Activated naive CD4-positive, alpha-beta T cell treated with anti-CD3 and anti-CD28 coated beads, Interleukin-2, amount 50 U/mL, for 72 hours (primary cell): ENCODE data around the gene CCDC188. TPM values are rescaled to one million over a fixed set of nuclear protein-coding genes. Genes with fewer than 3 reads are reported as not detected.

Experiments used
- ATAC-seq, 2 donors: fragments of 150-1000 bp; cut with Tn5 transposase; 2 replicates each; pipeline ENCODE4 v1.10.0; 2021; ENCODE audit warnings: mild to moderate bottlenecking in 2 of 2, moderate library complexity in 2 of 2
- DNase-seq, 2 donors: peaks; one replicate each; pipeline ENCODE4 v3.0.0; 2021 to 2022; ENCODE audit warnings: low spot score in 2 of 2
- H3K27ac Mint-ChIP-seq, 2 donors: one replicate each; pipeline ENCODE4 v1.8.0; 2022; ENCODE audit warnings: mild to moderate bottlenecking in 2 of 2, mixed read lengths in 2 of 2
- H3K36me3 Mint-ChIP-seq, 2 donors: one replicate each; pipeline ENCODE4 v1.8.0; 2022; ENCODE audit warnings: mixed read lengths in 2 of 2
- H3K9me3 Mint-ChIP-seq, 2 donors: one replicate each; pipeline ENCODE4 v1.8.0; 2022; ENCODE audit warnings: mixed read lengths in 2 of 2
- total RNA-seq, 2 donors: library from RNA; stranded (reverse); gene quantifications; one replicate each; pipeline ENCODE4 v1.2.3, GENCODE V29; 2022

Gene CCDC188
- total RNA-seq, 2 donors from 2014 or later = not detected

GRCh38 chr22:20124083-20124787 lies 26.6 kb downstream of the CCDC188 start:
- H3K9me3 Mint-ChIP-seq = no peaks in the 10 kb centered on the region
- ATAC-seq (no peak), DNase-seq (no peak)
- peaks cover 16 to 23% of the 10 kb centered on the region in 2 donors for H3K36me3 Mint-ChIP-seq
- peak overlapping the region in 1 of 2 donors; percentile 87 for H3K27ac Mint-ChIP-seq

- DNase-seq = no peak
- Mint-ChIP-seq H3K27ac (no peak overlapping the region), H3K36me3 (peaks cover 23 to 29% of the 10 kb centered on the region in 2 donors), H3K9me3 (no peaks in the 10 kb centered on the region)
- no peak for ATAC-seq
Observed at GRCh38 chr22:20123366-20124082, 27.3 kb downstream of the CCDC188 start.

- DNase-seq (no peak), ATAC-seq (no peak)
- H3K27ac Mint-ChIP-seq = peak overlapping the region; percentile 65 to 81
- H3K9me3 Mint-ChIP-seq = no peaks in the 10 kb centered on the region
- H3K36me3 Mint-ChIP-seq = peaks cover 30 to 37% of the 10 kb centered on the region in 2 donors
Observed at GRCh38 chr22:20121856-20122415, 28.9 kb downstream of the CCDC188 start.

- DNase-seq (no peak), ATAC-seq (no peak)
- H3K27ac Mint-ChIP-seq = peak overlapping the region; percentile 92 to 93
- no peaks in the 10 kb centered on the region for H3K9me3 Mint-ChIP-seq
- peaks cover 46 to 53% of the 10 kb centered on the region in 2 donors for H3K36me3 Mint-ChIP-seq
Observed at GRCh38 chr22:20118300-20119020, 32.4 kb downstream of the CCDC188 start.

GRCh38 chr22:20117633-20118299 lies 33.1 kb downstream of the CCDC188 start:
- ATAC-seq (peak; percentile 32 to 69), DNase-seq (peak; percentile 67 to 87)
- H3K9me3 Mint-ChIP-seq = no peaks in the 10 kb centered on the region
- H3K36me3 Mint-ChIP-seq = peaks cover 46 to 53% of the 10 kb centered on the region in 2 donors
- H3K27ac Mint-ChIP-seq = peak overlapping the region; percentile 92 to 93

GRCh38 chr22:20116951-20117632 lies 33.8 kb downstream of the CCDC188 start, which contains the start of gene TRMT2A:
Gene TRMT2A, minus strand, starts transcription at chr22:20117226. Its CDS starts 320 bp downstream, at chr22:20116906.
- ATAC-seq (peak; percentile 79 to 86), DNase-seq (peak; percentile 98 to 99)
- peaks cover 46 to 50% of the 10 kb centered on the region in 2 donors for H3K36me3 Mint-ChIP-seq
- peak within 1 kb of the TSS; percentile 93 to 97 for H3K27ac Mint-ChIP-seq
- H3K9me3 Mint-ChIP-seq = no peaks in the 10 kb centered on the region

- DNase-seq = no peak
- no peak for ATAC-seq
- peak overlapping the region; percentile 93 to 97 for H3K27ac Mint-ChIP-seq
- peaks cover 46 to 48% of the 10 kb centered on the region in 2 donors for H3K36me3 Mint-ChIP-seq
- H3K9me3 Mint-ChIP-seq = no peaks in the 10 kb centered on the region
Observed at GRCh38 chr22:20116376-20116950, 34.4 kb downstream of the CCDC188 start.

GRCh38 chr22:20115691-20116375 lies 35.0 kb downstream of the CCDC188 start, which contains the start of gene RANBP1:
Gene RANBP1, plus strand, starts transcription at chr22:20116104. Its CDS starts 81 bp downstream, at chr22:20116185.
- H3K36me3 Mint-ChIP-seq = peaks cover 46 to 48% of the 10 kb centered on the region in 2 donors
- ATAC-seq (no peak), DNase-seq (no peak)
- no peaks in the 10 kb centered on the region for H3K9me3 Mint-ChIP-seq
- H3K27ac Mint-ChIP-seq = peak within 1 kb of the TSS; percentile 93 to 97

GRCh38 chr22:20114506-20115475 lies 36.1 kb downstream of the CCDC188 start:
- DNase-seq (no peak), ATAC-seq (no peak)
- no peaks in the 10 kb centered on the region for H3K9me3 Mint-ChIP-seq
- peaks cover 35 to 41% of the 10 kb centered on the region in 2 donors for H3K36me3 Mint-ChIP-seq
- H3K27ac Mint-ChIP-seq = peak overlapping the region; percentile 93 to 95

GRCh38 chr22:20113551-20114310 lies 37.1 kb downstream of the CCDC188 start:
- Mint-ChIP-seq H3K36me3 (peaks cover 25 to 31% of the 10 kb centered on the region in 2 donors), H3K9me3 (no peaks in the 10 kb centered on the region), H3K27ac (peak overlapping the region; percentile 88 to 93)
- no peak for DNase-seq
- no peak for ATAC-seq

- Mint-ChIP-seq H3K36me3 (peaks cover 16 to 23% of the 10 kb centered on the region in 2 donors), H3K27ac (peak overlapping the region; percentile 93 to 97), H3K9me3 (no peaks in the 10 kb centered on the region)
- ATAC-seq (no peak), DNase-seq (no peak)
Observed at GRCh38 chr22:20112623-20113511, 38.0 kb downstream of the CCDC188 start.
